Measurements from ENCODE around the gene MCC.

MCC gene

GRCh38 chr5:113267361-113267900 is 220.8 kb downstream of the MCC start:
- no peak for DNase-seq

GRCh38 chr5:113266913-113267227 is 221.4 kb downstream of the MCC start:
- DNase-seq: no peak

- DNase-seq: no peak
Observed at GRCh38 chr5:113266227-113266912, 221.9 kb downstream of the MCC start.

DNA sequence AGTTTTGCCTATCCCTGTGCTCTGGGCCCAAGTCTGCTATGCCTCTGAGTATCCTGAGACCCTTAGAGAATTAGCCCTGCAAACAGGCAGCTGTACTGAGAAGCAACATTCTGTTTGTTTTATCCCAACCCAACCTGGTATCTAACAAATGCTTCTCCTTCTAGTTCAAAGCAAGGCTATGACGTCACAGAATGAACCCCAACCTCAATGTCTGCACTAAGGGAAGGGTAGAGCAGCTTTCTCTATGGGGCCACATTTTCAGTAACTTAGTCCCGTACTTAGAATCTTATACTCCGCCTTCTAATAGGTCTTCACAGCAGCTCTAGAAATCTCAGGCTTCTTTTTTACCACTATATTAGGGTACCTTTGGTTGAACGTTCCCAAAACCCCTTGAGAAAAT is 223.1 kb downstream of the MCC start:
- no peak for DNase-seq

DNA sequence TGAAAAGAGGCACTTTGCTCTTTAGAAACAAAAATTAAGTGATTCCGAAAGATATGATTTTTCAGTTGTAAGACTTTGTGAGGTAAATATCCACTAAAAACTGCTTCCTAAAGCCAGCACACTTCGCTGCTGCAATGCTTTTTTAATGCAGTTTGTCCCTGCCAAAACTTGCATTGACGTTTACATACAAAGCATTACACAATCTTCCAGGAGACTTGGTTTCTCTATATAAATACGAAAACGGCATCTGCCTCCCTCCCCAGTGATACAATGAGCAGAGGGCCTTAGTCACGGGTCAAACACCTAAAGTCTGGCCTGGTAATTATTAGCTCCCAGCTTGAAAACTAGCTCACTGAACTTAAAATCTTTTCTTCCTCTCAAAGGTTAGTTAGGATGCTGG is 224.2 kb downstream of the MCC start:
- no peak for DNase-seq

DNA sequence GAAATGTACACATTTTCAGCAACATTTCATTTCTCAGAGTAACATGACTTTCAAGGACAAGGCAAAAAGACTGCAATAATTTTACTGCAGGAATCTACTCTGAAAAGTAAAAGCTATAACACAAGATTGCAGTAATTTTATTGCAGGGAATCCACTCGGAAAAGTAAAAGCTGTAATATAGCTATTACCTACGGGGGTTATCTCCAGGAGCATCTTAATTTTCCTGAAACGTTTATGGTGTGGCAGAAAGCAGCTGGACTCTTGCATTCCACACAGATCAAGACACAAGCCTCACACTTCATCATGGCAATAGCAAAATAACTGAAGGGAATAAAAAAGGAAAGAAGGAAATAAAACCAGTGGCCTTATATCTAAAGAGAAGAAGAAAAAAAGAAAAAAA is 224.7 kb downstream of the MCC start:
- no peak for DNase-seq

DNA sequence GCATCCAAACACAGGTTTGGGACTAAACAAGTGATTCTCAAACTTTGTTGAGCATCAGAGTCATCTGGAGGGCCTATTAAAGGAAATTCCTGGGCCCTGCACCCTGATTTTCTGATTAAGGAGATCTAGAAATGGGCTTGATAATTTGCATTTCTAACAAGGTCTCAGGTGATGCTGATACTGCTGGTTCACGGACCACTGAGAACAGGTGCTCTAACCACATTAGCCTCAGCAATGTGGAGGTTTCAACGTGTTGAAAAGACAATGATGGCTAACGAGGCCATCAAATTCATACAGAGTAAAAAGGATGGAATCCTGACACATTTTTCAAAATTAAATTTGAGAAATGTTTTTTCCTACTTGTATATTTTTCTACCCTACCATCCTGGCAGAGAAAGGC is 225.6 kb downstream of the MCC start:
- no peak for DNase-seq

GRCh38 chr5:113259034-113259433 is 229.2 kb downstream of the MCC start:
- DNase-seq: no peak

GRCh38 chr5:113257545-113257944 is 230.7 kb downstream of the MCC start:
- DNase-seq: no peak

DNA sequence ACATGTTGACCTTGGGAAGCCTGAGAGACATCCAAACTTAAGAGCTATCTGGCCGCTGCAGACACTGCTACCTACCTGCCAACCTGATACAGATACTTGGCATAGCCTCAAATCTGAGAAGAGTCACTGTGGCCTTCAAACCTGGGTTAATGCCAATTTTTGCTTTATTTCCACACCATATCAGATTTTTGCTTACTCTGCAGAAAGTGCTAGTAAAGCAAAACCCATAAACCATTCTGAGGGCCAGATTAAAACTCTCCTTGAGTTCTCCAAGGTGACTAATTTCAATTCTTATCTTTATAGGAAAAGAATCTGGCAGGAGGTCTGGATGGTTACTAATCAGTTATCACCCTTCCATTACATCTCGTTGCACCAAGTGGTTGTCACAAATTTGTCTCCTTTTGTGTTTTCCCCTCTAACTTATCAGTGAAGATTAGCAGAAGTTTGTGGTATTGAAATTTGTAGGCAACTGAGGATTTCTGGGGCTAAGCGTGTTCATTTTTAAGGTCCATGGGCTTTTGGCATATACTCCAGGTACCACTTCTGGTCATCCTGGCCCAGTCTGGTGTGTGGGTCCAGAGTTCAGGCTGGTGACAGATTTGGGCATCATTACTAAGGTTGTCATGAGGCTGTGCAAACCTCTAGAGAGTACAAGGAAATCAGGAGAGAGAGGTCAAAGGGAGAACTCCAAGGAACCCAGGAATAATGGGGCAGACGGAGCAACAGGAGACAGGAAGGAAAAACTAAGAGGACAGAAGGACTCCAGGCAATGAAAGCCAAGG is 231.4 kb downstream of the MCC start:
- DNase-seq: no peak

- no peak for DNase-seq
Observed at GRCh38 chr5:113255579-113256386, 232.5 kb downstream of the MCC start.

DNA sequence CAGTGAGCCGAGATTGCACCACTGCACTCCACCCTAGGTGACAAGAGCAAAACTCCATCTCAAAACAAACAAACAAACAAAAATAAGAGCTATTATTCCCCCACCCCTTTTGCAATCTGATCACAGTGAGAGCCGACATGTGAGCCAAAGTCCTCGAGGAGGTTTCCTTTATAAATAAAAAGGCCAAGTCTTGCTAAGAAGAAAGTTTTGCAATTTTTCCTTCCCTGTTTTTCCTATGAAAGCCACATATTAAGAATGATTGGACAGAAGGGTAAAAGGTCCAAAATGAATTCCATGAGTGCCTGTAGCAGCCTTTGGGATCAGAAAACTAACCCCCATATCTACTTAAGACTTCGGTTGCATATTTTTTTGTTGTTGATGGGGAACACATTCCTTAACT is 233.1 kb downstream of the MCC start:
- no peak for DNase-seq

DNA sequence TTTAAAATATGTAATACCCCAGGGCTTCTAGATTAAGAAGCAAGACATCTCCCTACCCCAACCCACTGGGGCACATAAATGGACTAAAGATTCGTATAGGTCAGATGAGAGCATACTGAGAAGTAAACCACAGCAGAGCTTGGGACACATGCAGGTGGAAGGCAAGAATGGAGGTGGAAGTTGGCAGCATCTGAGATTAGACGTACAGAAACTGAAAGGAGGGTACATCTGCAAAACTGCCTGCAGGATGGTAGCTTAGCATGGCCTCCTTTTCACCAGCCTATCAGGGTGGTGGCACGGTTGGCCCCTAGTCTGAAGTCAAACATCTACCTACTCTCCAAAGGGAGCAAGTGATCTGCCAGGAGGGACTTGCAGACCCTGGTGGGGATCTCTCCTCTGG is 235.2 kb downstream of the MCC start:
- DNase-seq: no peak

- no peak for DNase-seq
Observed at GRCh38 chr5:113252066-113252465, 236.2 kb downstream of the MCC start.

DNA sequence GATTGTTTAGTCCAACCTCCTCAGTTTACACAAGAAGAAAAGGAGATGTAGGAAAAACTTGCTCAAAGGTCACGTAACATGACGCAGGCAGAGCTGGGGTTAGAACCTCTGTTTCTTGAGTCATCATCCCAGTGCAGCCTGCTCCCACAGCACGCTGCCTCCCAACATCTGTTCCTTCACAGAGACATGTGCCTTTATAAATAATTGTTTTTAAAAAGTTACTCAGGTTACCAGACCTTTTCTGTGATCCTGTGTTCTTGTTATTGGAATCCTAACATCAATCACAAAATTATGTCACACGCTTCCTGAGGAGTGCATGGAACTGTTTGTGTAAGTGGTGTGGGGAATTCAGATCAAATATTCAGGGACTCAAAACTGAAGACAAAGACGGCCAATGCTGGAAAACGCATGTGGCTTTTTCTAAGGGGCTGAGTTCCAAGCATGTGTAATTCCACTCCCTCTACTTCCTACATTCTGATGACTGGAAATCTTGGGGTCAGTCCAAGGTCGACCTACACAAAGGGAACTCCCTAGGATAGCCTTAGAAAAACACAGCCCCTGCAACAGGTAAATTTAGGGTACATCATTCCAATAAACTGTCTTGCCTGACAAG is 237.8 kb downstream of the MCC start:
- DNase-seq: no peak

DNA sequence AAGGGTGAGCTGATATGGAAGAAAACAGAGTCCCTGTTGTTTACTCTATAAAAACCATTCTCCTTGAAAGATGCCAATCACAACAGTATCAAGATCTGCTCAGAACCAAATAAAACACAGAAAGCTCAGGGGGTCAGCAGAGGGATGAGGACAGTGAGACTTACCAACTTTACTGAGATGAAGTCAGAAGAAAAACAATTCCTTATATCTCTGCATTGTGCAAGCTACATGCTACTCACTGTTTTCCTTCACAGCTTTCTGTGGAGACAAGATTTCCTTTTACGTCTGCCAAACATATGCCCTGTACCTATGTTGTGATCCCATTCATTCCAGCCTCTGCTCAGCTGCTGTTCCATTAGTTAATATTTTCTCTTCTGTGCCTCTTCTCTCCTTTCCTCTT is 239.0 kb downstream of the MCC start:
- no peak for DNase-seq

DNA sequence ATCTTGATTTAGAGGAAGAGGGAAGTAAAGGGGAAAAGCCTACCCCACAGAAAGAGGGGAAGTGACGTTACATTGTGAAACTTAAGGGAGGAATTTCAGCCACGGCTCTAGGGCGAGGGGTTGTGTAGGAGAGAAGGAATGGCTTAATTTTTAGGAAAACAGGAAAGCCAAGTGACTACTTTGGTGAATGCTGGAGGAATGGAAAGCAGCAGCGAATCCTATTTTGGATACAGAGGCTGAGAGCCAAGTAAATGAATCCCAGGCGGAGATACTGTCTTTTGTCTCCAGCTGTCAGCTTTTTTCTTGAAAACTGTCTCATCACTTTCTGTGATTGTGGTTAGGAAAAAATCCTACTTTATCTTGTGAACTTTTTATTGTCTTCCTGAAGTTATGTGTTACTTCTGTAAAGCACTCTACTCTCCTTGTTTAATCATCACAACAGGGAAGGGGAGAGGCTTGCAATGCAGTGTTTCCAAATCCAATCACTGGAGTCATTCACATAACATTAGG is 241.8 kb downstream of the MCC start:
- no peak for DNase-seq

DNA sequence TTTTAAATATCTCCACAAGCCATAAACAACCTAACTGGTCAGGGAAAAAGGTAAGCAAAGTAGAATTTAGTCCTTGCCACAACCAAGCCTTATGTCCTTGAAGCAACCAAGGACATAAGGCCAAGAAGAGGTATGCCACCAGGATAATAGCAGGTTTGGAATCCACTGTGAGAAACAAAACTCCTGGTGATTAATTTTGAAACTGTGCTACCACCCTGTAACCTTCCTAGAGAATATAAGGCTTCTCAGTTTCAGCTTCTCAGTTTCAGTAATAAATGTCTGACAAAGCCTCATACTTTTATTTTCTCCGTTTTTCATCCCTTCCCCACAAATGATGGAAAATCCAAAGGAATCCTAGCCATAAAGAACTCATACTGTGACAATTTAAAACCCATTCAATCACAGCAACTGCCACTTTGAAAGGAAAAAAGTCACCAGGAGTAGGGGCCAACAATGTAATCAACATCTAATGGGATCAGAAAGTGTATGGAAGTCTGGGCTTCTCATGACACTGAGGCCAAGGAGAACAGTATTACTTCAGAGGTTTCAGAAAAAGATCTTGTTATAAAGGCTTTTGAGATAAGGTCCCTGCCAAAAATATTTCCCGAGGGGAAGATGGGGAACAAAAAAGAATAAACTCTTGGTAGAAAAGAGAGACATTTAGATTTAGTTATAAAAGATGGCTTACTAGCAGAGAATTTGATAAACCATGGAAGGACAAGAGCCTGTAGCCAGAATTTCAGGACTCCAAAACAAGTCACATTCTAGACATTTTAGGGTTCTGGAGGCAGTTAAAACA is 242.6 kb downstream of the MCC start:
- no peak for DNase-seq

- no peak for DNase-seq
Observed at GRCh38 chr5:113244966-113245365, 243.3 kb downstream of the MCC start.

DNA sequence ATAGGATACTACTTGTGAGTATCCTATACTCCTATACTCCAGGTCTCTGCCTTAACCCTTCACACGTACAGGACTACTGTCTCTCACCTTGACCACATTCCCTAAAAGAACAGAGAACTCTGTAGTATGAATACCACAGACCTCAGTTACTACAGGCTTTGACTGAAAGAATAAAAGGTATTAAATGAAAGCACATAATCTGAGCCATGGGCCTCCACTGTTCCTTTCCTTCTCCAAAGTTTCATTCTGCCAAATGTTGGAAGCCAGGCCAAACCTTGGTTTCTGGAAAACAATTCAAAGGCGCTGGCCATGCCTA is 244.9 kb downstream of the MCC start:
- no peak for DNase-seq

- no peak for DNase-seq
Observed at GRCh38 chr5:113242481-113243348, 245.5 kb downstream of the MCC start.

Measured in effector CD8-positive, alpha-beta T cell (primary cell).